ENCODE measurements around the gene CDH24. TPM values are rescaled to one million over a fixed set of nuclear protein-coding genes. Genes with fewer than 3 reads are reported as not detected.

CDH24 gene
- total and polyA plus RNA-seq, 2 of the 13 experiments (the other 11 are each of a cell fraction or from before 2014, with no cell fraction given), result 0.69 to 0.99 TPM

DNA sequence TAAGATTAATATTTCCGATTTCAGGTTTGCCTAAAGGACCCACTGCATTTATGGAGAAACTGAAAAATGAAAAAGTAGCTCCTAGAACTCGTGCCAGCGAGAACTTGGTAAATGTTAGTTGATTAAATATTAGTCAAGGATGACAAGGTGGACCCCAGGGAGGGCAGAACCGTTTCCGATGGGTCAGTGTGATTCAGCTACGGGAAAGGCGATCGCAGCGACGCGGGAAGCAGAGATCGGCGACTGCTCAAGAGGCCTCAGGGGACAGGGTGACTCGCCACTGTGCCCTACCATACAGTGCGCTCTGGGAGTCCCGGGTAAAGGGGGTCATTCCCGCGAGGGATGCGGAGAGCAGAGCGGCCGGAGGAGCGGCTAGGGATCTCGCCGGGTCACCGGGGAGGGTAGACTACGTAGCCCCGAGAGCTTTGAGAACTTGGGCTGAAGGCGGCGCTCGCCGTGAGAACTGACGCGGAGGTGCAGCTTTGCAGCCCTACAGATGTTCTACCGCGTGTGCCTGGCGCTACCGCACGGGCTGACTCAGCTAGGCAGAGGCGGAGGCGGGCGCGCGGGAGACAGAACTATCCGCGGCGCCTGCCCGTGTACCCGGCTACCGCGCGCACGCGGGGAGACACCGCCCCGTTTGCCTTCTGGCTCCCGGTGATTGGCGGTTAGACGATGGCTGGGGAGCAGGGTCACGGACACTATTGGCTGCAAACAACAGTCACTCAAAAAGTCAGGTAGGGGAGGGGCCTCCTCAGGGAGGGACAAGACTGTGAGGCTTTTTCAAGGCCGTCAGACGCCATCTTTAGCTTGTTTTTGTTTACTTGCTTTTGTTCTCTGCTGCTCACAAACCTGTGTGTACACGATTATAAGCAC lies 50.5 kb downstream of the CDH24 start (continued):
- TF ChIP-seq ZNF883 (CRISPR knock-in tag; IDR thresholded peaks at IDR 0.05; ENCODE audit: not compliant biosample characterization) (peak; percentile 100), HOXD1 (CRISPR knock-in tag; IDR thresholded peaks at IDR 0.05) (peak; percentile 99), ZNF337 (CRISPR knock-in tag; IDR thresholded peaks at IDR 0.05; ENCODE audit: borderline replicate concordance, low read depth) (peak; percentile 96; the same call in 1 of the 2 replicates), RXRA (CRISPR knock-in tag; IDR thresholded peaks at IDR 0.05) (peak; percentile 96), TBL1XR1 (IDR thresholded peaks at IDR 0.05; ENCODE audit: borderline replicate concordance, low read length, partially characterized antibody) (peak; percentile 62), ELF1 (CRISPR knock-in tag; IDR thresholded peaks at IDR 0.05) (peak; percentile 78), MEF2D (CRISPR knock-in tag; IDR thresholded peaks at IDR 0.05) (peak; percentile 86), ZSCAN12 (CRISPR knock-in tag; IDR thresholded peaks at IDR 0.05) (peak; percentile 95), GFI1 (CRISPR knock-in tag; IDR thresholded peaks at IDR 0.05; ENCODE audit: borderline replicate concordance) (no peak; the same call in 1 of the 2 replicates), GLI4 (CRISPR knock-in tag; IDR thresholded peaks at IDR 0.05; ENCODE audit: borderline replicate concordance) (peak; percentile 99), MAFK (conservative IDR thresholded peaks at IDR 0.05 in 1 of 2, IDR thresholded peaks at IDR 0.05 in 1 of 2; ENCODE audit: low read length in 2 of 2) (peak; percentile 74 to 80), ZBTB8A (CRISPR knock-in tag; IDR thresholded peaks at IDR 0.05; ENCODE audit: borderline replicate concordance, low read depth) (peak; percentile 90)
- TF ChIP-seq, protein P1, sequence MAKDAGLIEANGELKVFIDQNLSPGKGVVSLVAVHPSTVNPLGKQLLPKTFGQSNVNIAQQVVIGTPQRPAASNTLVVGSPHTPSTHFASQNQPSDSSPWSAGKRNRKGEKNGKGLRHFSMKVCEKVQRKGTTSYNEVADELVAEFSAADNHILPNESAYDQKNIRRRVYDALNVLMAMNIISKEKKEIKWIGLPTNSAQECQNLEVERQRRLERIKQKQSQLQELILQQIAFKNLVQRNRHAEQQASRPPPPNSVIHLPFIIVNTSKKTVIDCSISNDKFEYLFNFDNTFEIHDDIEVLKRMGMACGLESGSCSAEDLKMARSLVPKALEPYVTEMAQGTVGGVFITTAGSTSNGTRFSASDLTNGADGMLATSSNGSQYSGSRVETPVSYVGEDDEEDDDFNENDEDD (CRISPR knock-in tag; IDR thresholded peaks at IDR 0.05; ENCODE audit: borderline replicate concordance), result peak; percentile 98
- TF ChIP-seq, protein P2, sequence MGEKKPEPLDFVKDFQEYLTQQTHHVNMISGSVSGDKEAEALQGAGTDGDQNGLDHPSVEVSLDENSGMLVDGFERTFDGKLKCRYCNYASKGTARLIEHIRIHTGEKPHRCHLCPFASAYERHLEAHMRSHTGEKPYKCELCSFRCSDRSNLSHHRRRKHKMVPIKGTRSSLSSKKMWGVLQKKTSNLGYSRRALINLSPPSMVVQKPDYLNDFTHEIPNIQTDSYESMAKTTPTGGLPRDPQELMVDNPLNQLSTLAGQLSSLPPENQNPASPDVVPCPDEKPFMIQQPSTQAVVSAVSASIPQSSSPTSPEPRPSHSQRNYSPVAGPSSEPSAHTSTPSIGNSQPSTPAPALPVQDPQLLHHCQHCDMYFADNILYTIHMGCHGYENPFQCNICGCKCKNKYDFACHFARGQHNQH (CRISPR knock-in tag; IDR thresholded peaks at IDR 0.05), result peak; percentile 99
- TF ChIP-seq, protein P3, sequence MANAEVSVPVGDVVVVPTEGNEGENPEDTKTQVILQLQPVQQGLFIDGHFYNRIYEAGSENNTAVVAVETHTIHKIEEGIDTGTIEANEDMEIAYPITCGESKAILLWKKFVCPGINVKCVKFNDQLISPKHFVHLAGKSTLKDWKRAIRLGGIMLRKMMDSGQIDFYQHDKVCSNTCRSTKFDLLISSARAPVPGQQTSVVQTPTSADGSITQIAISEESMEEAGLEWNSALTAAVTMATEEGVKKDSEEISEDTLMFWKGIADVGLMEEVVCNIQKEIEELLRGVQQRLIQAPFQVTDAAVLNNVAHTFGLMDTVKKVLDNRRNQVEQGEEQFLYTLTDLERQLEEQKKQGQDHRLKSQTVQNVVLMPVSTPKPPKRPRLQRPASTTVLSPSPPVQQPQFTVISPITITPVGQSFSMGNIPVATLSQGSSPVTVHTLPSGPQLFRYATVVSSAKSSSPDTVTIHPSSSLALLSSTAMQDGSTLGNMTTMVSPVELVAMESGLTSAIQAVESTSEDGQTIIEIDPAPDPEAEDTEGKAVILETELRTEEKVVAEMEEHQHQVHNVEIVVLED (CRISPR knock-in tag; IDR thresholded peaks at IDR 0.05; ENCODE audit: borderline replicate concordance), result peak; percentile 88
- TF ChIP-seq, protein P4, sequence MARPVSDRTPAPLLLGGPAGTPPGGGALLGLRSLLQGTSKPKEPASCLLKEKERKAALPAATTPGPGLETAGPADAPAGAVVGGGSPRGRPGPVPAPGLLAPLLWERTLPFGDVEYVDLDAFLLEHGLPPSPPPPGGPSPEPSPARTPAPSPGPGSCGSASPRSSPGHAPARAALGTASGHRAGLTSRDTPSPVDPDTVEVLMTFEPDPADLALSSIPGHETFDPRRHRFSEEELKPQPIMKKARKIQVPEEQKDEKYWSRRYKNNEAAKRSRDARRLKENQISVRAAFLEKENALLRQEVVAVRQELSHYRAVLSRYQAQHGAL (CRISPR knock-in tag; IDR thresholded peaks at IDR 0.05; ENCODE audit: not compliant biosample characterization), result peak; percentile 61
